GM10266 (cell line): Measurements from ENCODE around the gene KCNN3.

ENCODE experiments used
- DNase-seq: peaks from one replicate; pipeline ENCODE4 v3.0.0; 2012; ENCODE audit errors: extremely low spot score
- TF ChIP-seq, protein P1 (sequence below): IDR thresholded peaks from 2 replicates; pipeline ENCODE4 v1.5.1; 2012; ENCODE audit warnings: mild to moderate bottlenecking, low read depth; ENCODE audit not compliant: control insufficient read depth, insufficient read depth; ENCODE audit errors: missing control alignments

The KCNN3 gene

DNA sequence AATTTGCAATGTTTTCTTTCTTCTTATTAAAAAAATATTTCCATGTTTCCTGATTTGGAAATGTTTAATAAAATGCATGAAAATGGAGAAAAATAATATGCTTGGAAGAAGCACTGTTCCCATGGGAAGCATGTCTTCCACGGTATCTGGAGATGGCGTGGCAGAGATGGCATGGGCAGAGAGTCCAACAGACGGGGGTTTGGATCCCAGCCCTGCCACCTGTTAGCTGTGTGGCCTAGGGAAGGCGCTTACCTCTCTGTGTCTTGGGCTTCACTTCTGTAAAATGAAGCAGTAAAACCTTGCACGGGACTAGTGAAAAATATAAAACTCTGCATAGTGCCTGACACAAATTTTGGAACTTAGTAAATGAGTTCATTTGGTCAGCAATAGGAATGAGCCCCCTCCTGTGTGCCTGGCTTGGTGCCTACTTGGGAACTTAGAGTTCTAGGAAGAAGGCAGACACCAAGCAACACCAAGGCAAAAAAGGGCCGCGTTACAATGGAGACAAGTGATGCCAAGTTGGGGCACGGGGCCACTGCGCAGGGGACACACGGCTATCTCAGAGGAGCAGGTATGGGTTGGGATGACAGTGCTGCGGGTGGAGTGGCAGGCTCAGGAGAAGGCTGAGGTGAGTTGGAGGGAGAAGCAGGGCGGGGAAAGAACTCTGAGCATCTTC lies 124.2 kb downstream of the KCNN3 start:
- TF ChIP-seq, protein P1, sequence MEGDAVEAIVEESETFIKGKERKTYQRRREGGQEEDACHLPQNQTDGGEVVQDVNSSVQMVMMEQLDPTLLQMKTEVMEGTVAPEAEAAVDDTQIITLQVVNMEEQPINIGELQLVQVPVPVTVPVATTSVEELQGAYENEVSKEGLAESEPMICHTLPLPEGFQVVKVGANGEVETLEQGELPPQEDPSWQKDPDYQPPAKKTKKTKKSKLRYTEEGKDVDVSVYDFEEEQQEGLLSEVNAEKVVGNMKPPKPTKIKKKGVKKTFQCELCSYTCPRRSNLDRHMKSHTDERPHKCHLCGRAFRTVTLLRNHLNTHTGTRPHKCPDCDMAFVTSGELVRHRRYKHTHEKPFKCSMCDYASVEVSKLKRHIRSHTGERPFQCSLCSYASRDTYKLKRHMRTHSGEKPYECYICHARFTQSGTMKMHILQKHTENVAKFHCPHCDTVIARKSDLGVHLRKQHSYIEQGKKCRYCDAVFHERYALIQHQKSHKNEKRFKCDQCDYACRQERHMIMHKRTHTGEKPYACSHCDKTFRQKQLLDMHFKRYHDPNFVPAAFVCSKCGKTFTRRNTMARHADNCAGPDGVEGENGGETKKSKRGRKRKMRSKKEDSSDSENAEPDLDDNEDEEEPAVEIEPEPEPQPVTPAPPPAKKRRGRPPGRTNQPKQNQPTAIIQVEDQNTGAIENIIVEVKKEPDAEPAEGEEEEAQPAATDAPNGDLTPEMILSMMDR, result no peak
- no peak for DNase-seq

DNA sequence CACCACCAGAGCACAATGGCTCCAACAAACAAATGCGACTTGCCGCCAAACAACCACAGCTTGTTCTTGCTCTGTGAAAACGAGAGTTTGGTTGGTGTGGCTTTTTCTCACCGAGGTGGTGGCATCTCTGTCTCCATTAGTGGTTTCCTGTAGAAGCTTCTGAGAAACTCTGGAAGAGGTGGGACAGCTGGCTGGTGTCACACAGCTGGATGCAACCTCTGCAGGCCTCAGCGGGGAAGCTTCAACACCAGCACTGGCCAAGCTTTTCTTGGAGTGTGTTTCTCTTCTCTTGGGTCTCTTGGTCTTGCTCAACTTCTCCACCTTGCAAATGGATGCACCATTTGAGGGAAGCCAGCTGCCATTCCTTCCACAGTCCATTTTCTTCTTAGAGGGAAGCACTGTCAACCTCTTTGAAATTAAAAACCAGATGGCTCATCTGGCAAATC lies 124.8 kb downstream of the KCNN3 start:
- TF ChIP-seq, protein P1, result no peak
- no peak for DNase-seq

DNA sequence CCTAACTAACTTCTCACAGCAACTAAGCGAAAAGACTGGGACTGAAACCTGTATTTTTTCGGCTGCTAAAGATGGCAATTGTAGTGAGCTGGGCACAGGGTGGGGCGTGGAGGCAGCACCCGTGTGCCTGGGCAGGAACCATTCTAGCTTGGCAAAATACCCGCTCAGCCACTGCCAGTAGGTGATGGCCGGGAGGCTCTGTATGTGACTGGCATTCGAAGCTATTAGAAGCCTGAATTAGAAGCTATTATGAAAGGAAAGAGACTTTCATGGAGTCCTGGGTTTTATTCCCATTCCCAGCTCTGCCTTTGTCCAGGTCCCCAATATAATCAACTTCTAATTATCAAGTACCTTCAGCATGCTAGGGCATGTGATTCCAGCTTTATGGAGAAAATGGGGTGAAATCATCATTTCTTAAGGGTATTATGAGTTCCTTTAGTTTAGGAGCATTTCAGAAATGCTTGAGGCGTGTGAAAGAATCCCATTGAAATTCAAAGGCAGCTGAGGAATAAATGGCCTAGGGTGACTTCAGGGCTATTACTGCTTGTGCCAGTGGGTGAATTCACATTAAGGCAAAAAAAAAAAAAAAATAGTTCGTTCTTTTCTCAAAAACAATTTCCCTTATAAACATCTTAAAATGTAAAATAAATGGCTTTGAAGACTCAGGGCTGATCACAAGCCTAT lies 125.6 kb downstream of the KCNN3 start:
- DNase-seq, result no peak
- TF ChIP-seq, protein P1, result no peak

DNA sequence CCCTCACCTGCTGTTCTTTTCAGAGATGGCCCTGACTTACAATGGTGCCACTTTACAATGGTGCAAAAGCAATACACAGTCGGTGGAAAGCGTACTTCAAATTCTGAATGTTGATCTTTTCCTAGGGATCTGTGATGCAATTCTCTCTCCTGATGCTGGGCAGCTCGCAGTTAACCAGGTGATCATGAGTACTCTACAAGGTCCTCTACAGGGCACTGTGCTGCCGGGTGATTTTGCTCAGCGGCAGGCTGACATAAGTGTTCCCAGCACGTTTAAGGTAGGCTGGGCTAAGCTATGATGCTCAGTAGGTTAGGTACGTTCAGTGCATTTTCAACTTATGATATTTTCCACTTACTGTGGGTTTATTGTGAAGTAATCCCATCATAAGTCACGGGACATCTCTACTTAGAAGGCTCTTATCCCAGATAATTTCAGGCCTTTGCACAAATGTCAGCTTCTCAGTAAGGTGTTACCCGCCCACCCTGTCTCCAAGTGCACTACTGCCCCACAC lies 126.5 kb downstream of the KCNN3 start:
- no peak for DNase-seq
- TF ChIP-seq, protein P1, result no peak

DNA sequence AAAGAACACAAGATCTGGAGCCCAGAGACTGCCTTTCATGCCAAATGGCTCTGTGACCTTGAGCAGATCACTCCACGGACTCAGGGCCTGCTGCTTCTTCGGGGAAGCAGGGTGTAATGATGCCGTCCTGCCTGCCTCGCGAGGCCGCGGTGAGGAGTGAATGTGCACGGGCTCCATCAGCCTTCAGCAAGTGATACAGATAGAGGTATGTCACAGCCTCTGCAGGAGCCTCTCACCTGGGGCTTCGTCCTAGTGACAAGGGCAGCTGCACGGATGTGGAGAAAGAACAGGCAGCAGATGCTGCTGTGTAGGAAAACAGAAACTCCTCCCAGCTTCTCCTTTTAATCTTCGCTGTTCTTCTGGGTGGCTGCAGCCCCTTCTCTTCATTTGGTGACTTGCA lies 127.5 kb downstream of the KCNN3 start:
- TF ChIP-seq, protein P1, result no peak

DNA sequence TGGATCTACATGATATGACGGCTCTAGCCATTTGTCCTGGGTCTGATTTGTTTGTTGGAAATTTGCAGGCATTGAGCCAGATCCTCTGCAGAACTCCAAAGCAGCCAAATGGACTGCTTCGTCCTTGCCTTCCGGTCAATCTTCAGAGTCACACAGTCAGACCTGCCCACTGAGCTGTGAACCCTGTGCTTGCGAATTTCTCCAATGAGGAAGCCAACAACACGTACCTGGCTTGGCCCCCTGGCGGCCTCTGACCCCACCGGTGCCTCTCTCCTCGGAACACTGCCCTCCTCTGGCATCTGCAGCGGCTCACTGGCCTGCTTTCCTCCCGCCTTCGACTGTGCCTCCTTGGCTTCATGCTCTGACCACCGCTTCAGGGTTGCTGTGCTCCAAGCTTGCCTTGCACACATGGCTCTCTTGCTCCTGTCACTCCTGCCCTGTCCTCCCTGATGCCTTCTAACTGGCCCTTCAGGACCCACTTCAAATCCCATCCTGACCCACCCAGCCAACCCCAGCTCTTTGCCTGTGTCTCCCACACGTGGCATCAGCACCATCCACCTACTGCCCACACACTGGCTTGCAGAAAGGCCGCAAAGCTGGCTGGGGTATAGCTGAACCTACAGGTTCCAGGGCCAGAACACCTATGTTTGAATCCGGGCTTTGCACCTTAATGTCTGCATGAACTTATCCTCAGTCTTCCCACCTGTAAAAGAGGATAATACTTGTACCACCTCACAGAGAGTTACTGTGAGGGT lies 128.2 kb downstream of the KCNN3 start:
- TF ChIP-seq, protein P1, result no peak
- DNase-seq, result no peak

More for the DNA sequence above, 127.5 kb downstream of the KCNN3 start:
- no peak for DNase-seq

DNA sequence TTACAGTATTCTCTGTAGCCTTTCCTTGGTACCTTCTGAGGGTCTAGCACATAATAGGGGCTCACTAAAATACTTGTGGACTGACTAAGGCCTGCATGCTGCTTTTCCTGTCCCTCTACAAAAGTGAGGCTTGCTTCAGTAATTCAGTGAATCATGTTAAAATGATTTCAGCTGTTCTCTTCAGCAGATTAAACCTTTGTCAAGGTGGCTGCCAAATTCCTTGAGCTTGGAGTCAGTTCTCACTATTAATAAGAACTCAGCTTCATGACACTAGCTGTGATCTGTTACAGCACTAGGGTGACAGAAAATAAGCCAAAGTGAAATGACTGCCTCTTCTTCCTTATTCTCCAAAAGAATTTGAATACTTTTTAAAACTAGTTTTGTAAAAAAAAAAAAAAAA lies 128.8 kb downstream of the KCNN3 start:
- TF ChIP-seq, protein P1, result no peak
- DNase-seq, result no peak
